ENCODE data around the gene GNG7.
"Not testable (repeated sequence)": the region's sequence is repeated elsewhere in the genome, so short reads cannot be mapped to it uniquely, and the experiment has no call there.

Gene GNG7

DNA sequence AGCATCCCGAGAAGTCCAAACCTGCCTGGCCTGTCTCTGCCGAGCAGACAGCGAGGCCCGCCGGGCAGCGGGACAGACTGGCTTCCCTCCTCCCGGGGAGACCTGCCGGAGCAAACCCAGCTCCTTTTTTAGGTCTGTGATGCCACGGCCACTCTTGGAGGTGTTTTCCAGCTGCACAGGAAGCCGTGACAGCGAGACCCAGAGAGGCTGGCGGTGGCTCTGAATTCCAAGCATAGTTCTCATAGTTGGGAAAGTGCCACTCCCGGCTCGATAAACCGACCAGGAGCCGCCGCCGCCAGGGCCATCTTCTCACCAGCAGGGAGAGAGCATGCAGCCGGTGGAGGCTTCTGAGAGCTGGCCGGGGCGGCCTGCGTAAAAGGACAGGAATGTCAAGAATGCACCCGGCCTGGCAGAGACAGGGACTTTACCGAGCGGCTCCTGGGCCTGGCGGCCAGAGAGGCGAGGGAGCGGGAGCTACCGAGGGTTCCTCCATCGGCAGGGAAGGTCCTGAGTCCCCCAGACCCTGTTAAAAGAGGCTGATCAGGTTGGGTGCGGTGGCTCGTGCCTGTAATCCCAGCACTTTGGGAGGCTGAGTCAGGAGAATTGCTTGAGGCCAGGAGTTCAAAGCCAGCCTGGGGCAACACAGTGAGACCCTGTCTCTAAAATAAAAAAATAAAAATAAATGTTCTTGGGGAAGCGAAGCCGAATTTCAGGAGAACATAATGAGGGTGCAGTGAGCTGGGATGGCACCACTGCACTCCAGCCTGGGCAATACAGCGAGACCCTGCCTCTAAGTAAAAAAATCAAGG lies 161.6 kb downstream of the GNG7 start:
- no peaks in the 10 kb centered on the region for H3K9me2 ChIP-seq (replicated peaks; ENCODE audit: control insufficient read depth, low read length)
- H3F3A ChIP-seq (ENCODE audit: control insufficient read depth, insufficient read depth), result peaks cover 2% of the 10 kb centered on the region; the same call in 1 of the 2 replicates
- H3K27ac ChIP-seq (ENCODE audit: low read depth, low read length), result no peak overlapping the region
- H3K9me3 ChIP-seq (ENCODE audit: control insufficient read depth, insufficient read depth, low read length), result no peaks in the 10 kb centered on the region
- H4K20me1 ChIP-seq (ENCODE audit: control insufficient read depth, insufficient read depth, low read depth, low read length), result no peaks in the 10 kb centered on the region
- H3K4me2 ChIP-seq (ENCODE audit: low read length), result no peak overlapping the region
- no peak overlapping the region for H3K4me3 ChIP-seq (ENCODE audit: low read length)
- 0 out of 2 replicates have a peak, but pooled peaks cover 2% of the 10 kb centered on the region for H3K36me3 ChIP-seq (ENCODE audit: control insufficient read depth, low read length)
- peaks cover 37% of the 10 kb centered on the region for H3K4me1 ChIP-seq (ENCODE audit: control insufficient read depth, low read length)
- 0 out of 2 replicates have a peak, but pooled peaks cover 2% of the 10 kb centered on the region for H3K79me2 ChIP-seq (ENCODE audit: control insufficient read depth, low read length)
- TF ChIP-seq EZH2phosphoT487 (IDR thresholded peaks at IDR 0.05; ENCODE audit: borderline replicate concordance, low read length), result no peak
- TF ChIP-seq, protein P1, sequence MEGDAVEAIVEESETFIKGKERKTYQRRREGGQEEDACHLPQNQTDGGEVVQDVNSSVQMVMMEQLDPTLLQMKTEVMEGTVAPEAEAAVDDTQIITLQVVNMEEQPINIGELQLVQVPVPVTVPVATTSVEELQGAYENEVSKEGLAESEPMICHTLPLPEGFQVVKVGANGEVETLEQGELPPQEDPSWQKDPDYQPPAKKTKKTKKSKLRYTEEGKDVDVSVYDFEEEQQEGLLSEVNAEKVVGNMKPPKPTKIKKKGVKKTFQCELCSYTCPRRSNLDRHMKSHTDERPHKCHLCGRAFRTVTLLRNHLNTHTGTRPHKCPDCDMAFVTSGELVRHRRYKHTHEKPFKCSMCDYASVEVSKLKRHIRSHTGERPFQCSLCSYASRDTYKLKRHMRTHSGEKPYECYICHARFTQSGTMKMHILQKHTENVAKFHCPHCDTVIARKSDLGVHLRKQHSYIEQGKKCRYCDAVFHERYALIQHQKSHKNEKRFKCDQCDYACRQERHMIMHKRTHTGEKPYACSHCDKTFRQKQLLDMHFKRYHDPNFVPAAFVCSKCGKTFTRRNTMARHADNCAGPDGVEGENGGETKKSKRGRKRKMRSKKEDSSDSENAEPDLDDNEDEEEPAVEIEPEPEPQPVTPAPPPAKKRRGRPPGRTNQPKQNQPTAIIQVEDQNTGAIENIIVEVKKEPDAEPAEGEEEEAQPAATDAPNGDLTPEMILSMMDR (IDR thresholded peaks at IDR 0.05; ENCODE audit: low read depth, low read length, poor library complexity, severe bottlenecking), result no peak
- H3K27me3 ChIP-seq (ENCODE audit: control insufficient read depth, low read length), result no peaks in the 10 kb centered on the region

DNA sequence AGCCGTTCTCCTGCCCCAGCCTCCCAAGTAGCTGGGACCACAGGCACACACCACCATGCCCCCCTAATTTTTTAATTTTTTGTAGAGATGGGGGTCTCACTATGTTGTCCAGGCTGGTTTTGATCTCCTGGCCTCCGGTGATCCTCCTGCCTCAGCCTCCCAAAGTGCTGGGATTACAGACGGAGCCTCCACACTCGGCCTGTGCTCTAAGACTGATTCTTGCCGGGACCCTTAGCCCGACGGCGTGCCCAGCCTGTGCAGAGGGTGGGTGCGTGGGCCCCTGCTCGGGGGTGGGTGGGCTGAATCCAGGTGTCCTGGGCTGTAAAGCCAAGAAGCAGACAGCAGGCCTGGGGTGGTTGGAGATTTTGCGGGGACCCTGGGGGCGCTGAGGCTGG lies 162.2 kb downstream of the GNG7 start:
- no peaks in the 10 kb centered on the region for H3K9me3 ChIP-seq (ENCODE audit: control insufficient read depth, insufficient read depth, low read length)
- 0 out of 2 replicates have a peak, but pooled peaks cover 2% of the 10 kb centered on the region for H3K79me2 ChIP-seq (ENCODE audit: control insufficient read depth, low read length)
- H4K20me1 ChIP-seq (ENCODE audit: control insufficient read depth, insufficient read depth, low read depth, low read length), result no peaks in the 10 kb centered on the region
- TF ChIP-seq, protein P1 (IDR thresholded peaks at IDR 0.05; ENCODE audit: low read depth, low read length, poor library complexity, severe bottlenecking), result no peak
- no peak for TF ChIP-seq EZH2phosphoT487 (IDR thresholded peaks at IDR 0.05; ENCODE audit: borderline replicate concordance, low read length)
- H3K9me2 ChIP-seq (replicated peaks; ENCODE audit: control insufficient read depth, low read length), result no peaks in the 10 kb centered on the region
- H3K27me3 ChIP-seq (ENCODE audit: control insufficient read depth, low read length), result no peaks in the 10 kb centered on the region
- H3K4me1 ChIP-seq (ENCODE audit: control insufficient read depth, low read length), result peaks cover 31% of the 10 kb centered on the region
- 0 out of 2 replicates have a peak, but pooled peaks cover 2% of the 10 kb centered on the region for H3K36me3 ChIP-seq (ENCODE audit: control insufficient read depth, low read length)
- H3K27ac ChIP-seq (ENCODE audit: low read depth, low read length), result no peak overlapping the region
- H3K4me3 ChIP-seq (ENCODE audit: low read length), result no peak overlapping the region
- no peak overlapping the region for H3K4me2 ChIP-seq (ENCODE audit: low read length)
- peaks cover 2% of the 10 kb centered on the region; the same call in 1 of the 2 replicates for H3F3A ChIP-seq (ENCODE audit: control insufficient read depth, insufficient read depth)

DNA sequence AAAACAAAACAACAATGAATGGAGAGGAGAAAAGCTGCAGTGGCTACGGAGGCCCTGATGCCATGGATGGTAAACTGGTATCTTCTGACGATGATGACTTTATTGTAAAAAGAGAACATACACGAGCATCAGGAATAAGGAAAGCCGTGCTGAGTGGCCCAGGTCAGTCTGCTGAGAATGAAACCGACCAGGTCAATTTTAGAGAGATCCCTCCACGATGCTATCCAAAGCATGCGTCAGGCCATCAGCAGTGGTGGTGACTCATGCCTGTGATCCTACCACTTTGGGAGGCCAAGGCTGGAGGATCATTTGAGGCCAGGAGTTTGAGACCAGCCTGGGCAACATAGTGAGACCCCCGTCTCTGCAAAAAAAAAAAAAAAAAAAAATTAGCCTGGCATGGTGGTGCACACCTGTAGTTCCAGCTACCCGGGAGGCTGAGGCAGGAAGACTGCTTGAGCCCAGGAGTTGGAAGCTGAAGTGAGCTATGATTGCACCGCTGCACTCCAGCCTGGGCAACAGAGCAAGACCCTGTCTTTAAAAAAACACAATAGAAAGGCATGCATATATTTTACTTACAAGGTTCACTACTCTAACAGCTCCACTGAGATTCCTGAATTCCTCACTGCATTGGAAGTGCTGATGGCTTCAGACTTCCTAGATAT lies 164.3 kb downstream of the GNG7 start:
- Histone ChIP-seq H3F3A (ENCODE audit: control insufficient read depth, insufficient read depth) (peaks cover 14% of the 10 kb centered on the region), H3K4me1 (ENCODE audit: control insufficient read depth, low read length) (peaks cover 28% of the 10 kb centered on the region), H3K27ac (ENCODE audit: low read depth, low read length) (no peak overlapping the region), H3K4me3 (ENCODE audit: low read length) (no peak overlapping the region), H3K9me2 (replicated peaks; ENCODE audit: control insufficient read depth, low read length) (no peaks in the 10 kb centered on the region), H4K20me1 (ENCODE audit: control insufficient read depth, insufficient read depth, low read depth, low read length) (no peaks in the 10 kb centered on the region), H3K79me2 (ENCODE audit: control insufficient read depth, low read length) (no peaks in the 10 kb centered on the region), H3K9me3 (ENCODE audit: control insufficient read depth, insufficient read depth, low read length) (no peaks in the 10 kb centered on the region), H3K4me2 (ENCODE audit: low read length) (no peak overlapping the region), H3K36me3 (ENCODE audit: control insufficient read depth, low read length) (0 out of 2 replicates have a peak, but pooled peaks cover 2% of the 10 kb centered on the region), H3K27me3 (ENCODE audit: control insufficient read depth, low read length) (no peaks in the 10 kb centered on the region)
- TF ChIP-seq, protein P1 (IDR thresholded peaks at IDR 0.05; ENCODE audit: low read depth, low read length, poor library complexity, severe bottlenecking), result no peak
- TF ChIP-seq EZH2phosphoT487 (IDR thresholded peaks at IDR 0.05; ENCODE audit: borderline replicate concordance, low read length), result no peak

DNA sequence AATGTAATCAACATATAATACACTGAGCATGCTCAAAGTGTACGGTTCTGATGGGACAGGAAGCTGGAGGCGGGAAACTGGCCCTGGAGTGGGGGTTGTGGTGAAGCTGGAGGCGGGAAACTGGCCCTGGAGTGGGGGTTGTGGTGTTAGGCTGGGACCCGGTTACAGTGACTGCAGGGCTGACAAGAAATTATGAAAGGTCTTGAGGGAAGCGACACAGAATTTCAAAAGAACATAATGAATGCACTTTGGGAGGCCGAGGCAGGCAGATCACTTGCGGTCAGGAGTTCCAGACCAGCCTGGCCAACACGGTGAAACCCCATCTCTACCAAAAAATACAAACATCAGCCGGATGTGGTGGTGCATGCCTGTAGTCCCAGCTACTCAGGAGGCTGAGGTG lies 164.9 kb downstream of the GNG7 start:
- H4K20me1 ChIP-seq (ENCODE audit: control insufficient read depth, insufficient read depth, low read depth, low read length); H3K27me3 ChIP-seq (ENCODE audit: control insufficient read depth, low read length); H3K9me3 ChIP-seq (ENCODE audit: control insufficient read depth, insufficient read depth, low read length); H3K4me2 ChIP-seq (ENCODE audit: low read length); H3K36me3 ChIP-seq (ENCODE audit: control insufficient read depth, low read length); H3K27ac ChIP-seq (ENCODE audit: low read depth, low read length); H3K9me2 ChIP-seq (replicated peaks; ENCODE audit: control insufficient read depth, low read length); H3K4me3 ChIP-seq (ENCODE audit: low read length); H3K79me2 ChIP-seq (ENCODE audit: control insufficient read depth, low read length): not testable (repeated sequence)
- H3K4me1 ChIP-seq (ENCODE audit: control insufficient read depth, low read length), result peaks cover 21% of the 10 kb centered on the region
- peaks cover 15% of the 10 kb centered on the region for H3F3A ChIP-seq (ENCODE audit: control insufficient read depth, insufficient read depth)

All from DOHH2 (cell line).